ENCODE measurements around the gene OR6J1.

Gene OR6J1

GRCh38 chr14:22613106-22613695 is 31.0 kb downstream of the OR6J1 start:
- no peak overlapping the region for H3K4me3 ChIP-seq (ENCODE audit: control insufficient read depth, low read depth, low read length)
- no peak for DNase-seq (ENCODE audit: low read depth)
- TF ChIP-seq CTCF (IDR thresholded peaks at IDR 0.05; ENCODE audit: control insufficient read depth, insufficient read depth, low read depth, low read length, missing control alignments): peak; percentile 39

- no peak overlapping the region for H3K4me3 ChIP-seq (ENCODE audit: control insufficient read depth, low read depth, low read length)
- no peak for DNase-seq (ENCODE audit: low read depth)
- no peak for TF ChIP-seq CTCF (IDR thresholded peaks at IDR 0.05; ENCODE audit: control insufficient read depth, insufficient read depth, low read depth, low read length, missing control alignments)
Observed at GRCh38 chr14:22610931-22611330, 33.2 kb downstream of the OR6J1 start.

GRCh38 chr14:22607291-22607690 is 36.9 kb downstream of the OR6J1 start:
- no peak for TF ChIP-seq CTCF (IDR thresholded peaks at IDR 0.05; ENCODE audit: control insufficient read depth, insufficient read depth, low read depth, low read length, missing control alignments)
- DNase-seq (ENCODE audit: low read depth): no peak
- no peak overlapping the region for H3K4me3 ChIP-seq (ENCODE audit: control insufficient read depth, low read depth, low read length)

DNA sequence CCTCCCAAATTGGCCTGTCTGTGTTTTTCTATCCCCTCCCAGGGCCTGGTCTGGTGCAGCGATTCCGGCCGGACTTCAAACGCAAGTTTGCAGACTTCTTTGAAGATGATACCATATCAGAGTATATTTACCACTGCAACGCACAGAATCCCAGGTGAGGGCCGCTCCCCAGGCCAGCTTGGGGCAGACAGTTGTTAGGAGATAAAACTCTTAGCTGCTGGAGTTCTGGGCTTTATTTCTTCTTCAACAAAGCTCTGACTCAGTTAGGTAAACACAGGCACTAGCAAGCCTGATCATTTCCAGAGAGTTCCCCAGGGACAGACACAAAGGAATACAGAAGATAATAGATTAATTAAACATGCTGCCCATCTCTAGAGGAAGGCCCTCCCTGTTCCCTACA is 37.8 kb downstream of the OR6J1 start:
- no peak overlapping the region for H3K4me3 ChIP-seq (ENCODE audit: control insufficient read depth, low read depth, low read length)
- no peak for TF ChIP-seq CTCF (IDR thresholded peaks at IDR 0.05; ENCODE audit: control insufficient read depth, insufficient read depth, low read depth, low read length, missing control alignments)
- no peak for DNase-seq (ENCODE audit: low read depth)

DNA sequence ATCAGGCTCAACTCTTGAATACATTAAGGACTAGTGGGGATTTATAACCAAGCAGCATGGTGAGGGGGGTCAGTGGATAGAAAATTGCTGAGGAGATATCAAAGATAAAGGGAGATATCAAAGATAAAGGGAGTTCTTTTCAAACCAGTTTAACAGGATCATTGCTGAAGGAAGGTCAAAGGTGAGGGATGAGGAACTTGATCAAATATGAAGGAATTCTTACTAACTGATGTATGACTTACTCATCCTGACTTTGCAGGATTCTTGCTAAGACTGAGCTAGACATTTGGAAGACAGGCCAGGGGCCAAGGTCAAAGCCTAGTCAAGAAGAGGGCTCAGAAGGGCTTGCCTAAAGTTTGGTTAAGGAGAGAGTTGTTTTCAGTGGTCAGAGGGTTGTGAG is 41.3 kb downstream of the OR6J1 start:
- DNase-seq (ENCODE audit: low read depth): no peak
- no peak for TF ChIP-seq CTCF (IDR thresholded peaks at IDR 0.05; ENCODE audit: control insufficient read depth, insufficient read depth, low read depth, low read length, missing control alignments)
- no peak overlapping the region for H3K4me3 ChIP-seq (ENCODE audit: control insufficient read depth, low read depth, low read length)

DNA sequence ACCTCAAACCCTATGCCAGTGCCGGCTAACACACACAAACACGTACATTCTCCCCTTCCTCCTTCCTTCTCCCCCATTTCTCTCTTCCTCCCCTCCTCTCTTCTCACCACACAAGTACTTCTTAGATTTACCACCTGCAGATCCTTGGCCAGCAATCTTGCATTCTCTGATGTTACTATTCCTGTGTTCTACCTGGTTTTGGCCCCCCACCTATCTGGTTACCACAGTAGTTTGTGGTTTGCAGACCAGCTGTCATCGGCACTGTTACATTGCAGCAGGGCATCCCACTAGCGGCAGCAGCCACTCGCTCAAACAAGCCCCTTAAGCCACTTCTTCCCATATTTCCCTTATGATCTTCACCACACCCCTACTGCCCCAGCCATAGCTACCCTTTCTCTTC is 42.2 kb downstream of the OR6J1 start:
- DNase-seq (ENCODE audit: low read depth): no peak
- H3K4me3 ChIP-seq (ENCODE audit: control insufficient read depth, low read depth, low read length): no peak overlapping the region
- no peak for TF ChIP-seq CTCF (IDR thresholded peaks at IDR 0.05; ENCODE audit: control insufficient read depth, insufficient read depth, low read depth, low read length, missing control alignments)

DNA sequence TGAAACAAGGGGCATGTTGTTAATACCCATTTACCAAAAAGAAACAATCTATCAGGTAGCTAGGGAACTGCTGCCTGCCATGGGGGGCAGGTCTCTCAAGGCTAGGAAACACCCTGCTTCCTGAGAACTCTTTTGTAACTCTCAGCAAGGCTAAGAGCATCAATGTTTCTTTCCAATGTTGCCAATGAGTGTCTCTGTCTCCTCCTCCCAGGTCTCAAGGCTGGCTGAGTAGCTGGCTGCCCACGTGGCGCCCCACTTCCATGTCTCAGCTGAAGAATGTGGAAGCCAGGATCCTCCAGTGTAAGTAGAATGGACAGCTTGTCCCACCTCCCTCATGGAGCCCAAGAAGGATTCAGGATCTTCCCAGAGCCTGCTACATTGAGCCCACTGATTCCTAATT is 42.7 kb downstream of the OR6J1 start:
- no peak for DNase-seq (ENCODE audit: low read depth)
- no peak for TF ChIP-seq CTCF (IDR thresholded peaks at IDR 0.05; ENCODE audit: control insufficient read depth, insufficient read depth, low read depth, low read length, missing control alignments)

More for the DNA sequence above, 42.7 kb downstream of the OR6J1 start:
- H3K4me3 ChIP-seq (ENCODE audit: control insufficient read depth, low read depth, low read length): no peak overlapping the region

Measured in AG09309 (cell line).